Heart left ventricle (tissue), 13 donors: ENCODE results near the gene XPA.

Experiments used
- POLR2A ChIP-seq, 2 donors: fragments of 450-650 bp; IDR thresholded peaks; one replicate each; pipeline ENCODE4 v1.6.1; 2017; ENCODE audit warnings: antibody characterized with exemption in 2 of 2, mild to moderate bottlenecking in 2 of 2, moderate library complexity in 2 of 2
- TF ChIP-seq, protein P1 (sequence below), 12 donors: fragments of 200-600 bp; sonication (generic) in 4 of 12; IDR thresholded peaks; one replicate each; pipeline versions ENCODE4 v1.5.0 to v1.8.0; 2018 to 2022; ENCODE audit warnings: antibody characterized with exemption in 12 of 12, mild to moderate bottlenecking in 5 of 12
- donor health status: ischemic (EF 13 %, LVEDD 7.1; RV severe dilation, severe dysfunction).
- donor health status: DM: no; HTN: yes; CAD: no.
- donor health status: DM: no; HTN: no; CAD: no.
- donor health status: ischemic (EF 25% LVEDD 6.9; RV normal size, moderate dysfunction).
- donor health status: ischemic (EF 25% LVEDD 5.7; RV mildly dilated, moderate dysfunction).
- donor health status: ischemic (EF 35%, LVEDD 5.7; RV mildly dilated, moderate dysfunction).
- donor health status: nonischemic (EF 11% LVEDD 7.7; RV severe dilation, severe dysfunction).
- donor health status: DM: yes; HTN: yes; CAD: no.
- donor health status: PGD.
- donor health status: ischemic (EF 29% LVEDD 5.4; RV normal size, mild dysfunction).
- donor health status: nonischemic (EF 23%, LVEDD 6.1; RV moderate dilation, normal function).

DNA sequence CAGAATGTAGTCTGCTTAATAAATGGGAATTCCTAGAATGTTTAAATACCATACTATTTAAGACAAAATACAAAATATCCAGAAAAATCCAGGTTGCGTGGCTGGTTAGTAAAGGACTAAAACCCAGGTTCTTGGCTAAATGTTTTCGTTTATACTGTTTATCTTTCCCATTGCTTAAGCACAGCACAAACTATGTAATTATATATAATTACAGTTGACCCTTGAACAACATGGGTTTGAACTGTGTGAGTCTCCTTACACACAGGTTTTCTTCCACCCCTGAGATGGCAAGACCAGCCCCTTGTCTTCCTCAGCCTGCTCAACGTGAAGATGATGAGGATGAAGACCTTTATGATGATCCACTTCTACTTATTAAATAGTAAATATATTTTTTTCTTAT, 24.7 kb downstream of the XPA start:
- TF ChIP-seq, protein P1, sequence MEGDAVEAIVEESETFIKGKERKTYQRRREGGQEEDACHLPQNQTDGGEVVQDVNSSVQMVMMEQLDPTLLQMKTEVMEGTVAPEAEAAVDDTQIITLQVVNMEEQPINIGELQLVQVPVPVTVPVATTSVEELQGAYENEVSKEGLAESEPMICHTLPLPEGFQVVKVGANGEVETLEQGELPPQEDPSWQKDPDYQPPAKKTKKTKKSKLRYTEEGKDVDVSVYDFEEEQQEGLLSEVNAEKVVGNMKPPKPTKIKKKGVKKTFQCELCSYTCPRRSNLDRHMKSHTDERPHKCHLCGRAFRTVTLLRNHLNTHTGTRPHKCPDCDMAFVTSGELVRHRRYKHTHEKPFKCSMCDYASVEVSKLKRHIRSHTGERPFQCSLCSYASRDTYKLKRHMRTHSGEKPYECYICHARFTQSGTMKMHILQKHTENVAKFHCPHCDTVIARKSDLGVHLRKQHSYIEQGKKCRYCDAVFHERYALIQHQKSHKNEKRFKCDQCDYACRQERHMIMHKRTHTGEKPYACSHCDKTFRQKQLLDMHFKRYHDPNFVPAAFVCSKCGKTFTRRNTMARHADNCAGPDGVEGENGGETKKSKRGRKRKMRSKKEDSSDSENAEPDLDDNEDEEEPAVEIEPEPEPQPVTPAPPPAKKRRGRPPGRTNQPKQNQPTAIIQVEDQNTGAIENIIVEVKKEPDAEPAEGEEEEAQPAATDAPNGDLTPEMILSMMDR (IDR thresholded peaks at IDR 0.05) = no peak
- TF ChIP-seq POLR2A (IDR thresholded peaks at IDR 0.05) = no peak
